Measurements from ENCODE around the gene WNT3A. TPM values are rescaled to one million over a fixed set of nuclear protein-coding genes. Genes with fewer than 3 reads are reported as not detected.

WNT3A gene
- total and polyA plus RNA-seq, 9 of the 15 experiments (the other 6 are each of a cell fraction or from before 2014, with no cell fraction given) = not detected

GRCh38 chr1:228003461-228004330 is 3.1 kb upstream of the WNT3A start:
- Histone ChIP-seq H3K36me3 (ENCODE audit: control insufficient read depth, insufficient read depth, low read length) (no peaks in the 10 kb centered on the region), H3K27me3 (ENCODE audit: control insufficient read depth in 2 of 2, insufficient read depth in 2 of 2, low read length in 2 of 2) (peaks cover 27 to 72% of the 10 kb centered on the region in 2 experiments), H3K27ac (ENCODE audit: extremely low read depth, low read depth, low read length) (no peak overlapping the region), H3K9me3 (replicated peaks; ENCODE audit: control insufficient read depth, insufficient read depth, low read depth, low read length) (no peaks in the 10 kb centered on the region), H3K4me3 (no peak overlapping the region), H3K9ac (ENCODE audit: insufficient read depth in 1 of 2, low read depth in 2 of 2, low read length in 2 of 2) (0 out of 4 replicates have a peak overlapping the region, but pooled peaks of 1 of the 2 experiments have one; percentile 36), H4K20me1 (replicated peaks; ENCODE audit: control insufficient read depth, insufficient read depth, low read length) (0 out of 2 replicates have a peak, but pooled peaks cover 5% of the 10 kb centered on the region), H3K9me1 (ENCODE audit: control insufficient read depth, insufficient read depth, low read length) (no peaks in the 10 kb centered on the region), H3K4me2 (ENCODE audit: insufficient read depth, low read length) (no peak overlapping the region), H3K79me2 (ENCODE audit: control insufficient read depth, insufficient read depth, low read length) (no peaks in the 10 kb centered on the region), H3K4me1 (replicated peaks in 1 of 2; ENCODE audit: control insufficient read depth in 2 of 2, insufficient read depth in 2 of 2, low read length in 2 of 2) (peaks cover 0 to 39% of the 10 kb centered on the region in 2 experiments; a peak in 2 of 5 replicates), H2AFZ (ENCODE audit: low read depth, low read length) (no peak overlapping the region)
- no peak; the same call in 2 of the 3 replicates for ATAC-seq
- in situ Hi-C loops (cut with MboI) = loop anchor here (5.0 kb wide), 1 partner anchor 514 kb away; no protein-coding TSS in a partner anchor
- CTCF ChIA-PET (ENCODE audit: low intra/inter-chr PET ratio) = interaction anchor here (1.1 to 2.2 kb wide), 2 partner anchors 70 to 511 kb away, joined by 4 to 7 read pairs; no protein-coding TSS in a partner anchor
- TF ChIP-seq, protein P1, sequence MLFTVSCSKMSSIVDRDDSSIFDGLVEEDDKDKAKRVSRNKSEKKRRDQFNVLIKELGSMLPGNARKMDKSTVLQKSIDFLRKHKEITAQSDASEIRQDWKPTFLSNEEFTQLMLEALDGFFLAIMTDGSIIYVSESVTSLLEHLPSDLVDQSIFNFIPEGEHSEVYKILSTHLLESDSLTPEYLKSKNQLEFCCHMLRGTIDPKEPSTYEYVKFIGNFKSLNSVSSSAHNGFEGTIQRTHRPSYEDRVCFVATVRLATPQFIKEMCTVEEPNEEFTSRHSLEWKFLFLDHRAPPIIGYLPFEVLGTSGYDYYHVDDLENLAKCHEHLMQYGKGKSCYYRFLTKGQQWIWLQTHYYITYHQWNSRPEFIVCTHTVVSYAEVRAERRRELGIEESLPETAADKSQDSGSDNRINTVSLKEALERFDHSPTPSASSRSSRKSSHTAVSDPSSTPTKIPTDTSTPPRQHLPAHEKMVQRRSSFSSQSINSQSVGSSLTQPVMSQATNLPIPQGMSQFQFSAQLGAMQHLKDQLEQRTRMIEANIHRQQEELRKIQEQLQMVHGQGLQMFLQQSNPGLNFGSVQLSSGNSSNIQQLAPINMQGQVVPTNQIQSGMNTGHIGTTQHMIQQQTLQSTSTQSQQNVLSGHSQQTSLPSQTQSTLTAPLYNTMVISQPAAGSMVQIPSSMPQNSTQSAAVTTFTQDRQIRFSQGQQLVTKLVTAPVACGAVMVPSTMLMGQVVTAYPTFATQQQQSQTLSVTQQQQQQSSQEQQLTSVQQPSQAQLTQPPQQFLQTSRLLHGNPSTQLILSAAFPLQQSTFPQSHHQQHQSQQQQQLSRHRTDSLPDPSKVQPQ (CRISPR knock-in tag; IDR thresholded peaks at IDR 0.05; ENCODE audit: borderline replicate concordance) = no peak
- TF ChIP-seq CSDE1 (IDR thresholded peaks at IDR 0.05) (no peak), HOXB6 (CRISPR knock-in tag; IDR thresholded peaks at IDR 0.05; ENCODE audit: borderline replicate concordance) (no peak), GABPB1 (CRISPR knock-in tag; IDR thresholded peaks at IDR 0.05) (no peak), EZH2 (IDR thresholded peaks at IDR 0.05; ENCODE audit: borderline replicate concordance, low read depth, low read length) (no peak), STAG1 (CRISPR knock-in tag; IDR thresholded peaks at IDR 0.05; ENCODE audit: borderline replicate concordance) (0 out of 2 replicates have a peak, but pooled peaks have one; percentile 25), YBX1 (IDR thresholded peaks at IDR 0.05) (no peak)
- TF ChIP-seq, protein P2, sequence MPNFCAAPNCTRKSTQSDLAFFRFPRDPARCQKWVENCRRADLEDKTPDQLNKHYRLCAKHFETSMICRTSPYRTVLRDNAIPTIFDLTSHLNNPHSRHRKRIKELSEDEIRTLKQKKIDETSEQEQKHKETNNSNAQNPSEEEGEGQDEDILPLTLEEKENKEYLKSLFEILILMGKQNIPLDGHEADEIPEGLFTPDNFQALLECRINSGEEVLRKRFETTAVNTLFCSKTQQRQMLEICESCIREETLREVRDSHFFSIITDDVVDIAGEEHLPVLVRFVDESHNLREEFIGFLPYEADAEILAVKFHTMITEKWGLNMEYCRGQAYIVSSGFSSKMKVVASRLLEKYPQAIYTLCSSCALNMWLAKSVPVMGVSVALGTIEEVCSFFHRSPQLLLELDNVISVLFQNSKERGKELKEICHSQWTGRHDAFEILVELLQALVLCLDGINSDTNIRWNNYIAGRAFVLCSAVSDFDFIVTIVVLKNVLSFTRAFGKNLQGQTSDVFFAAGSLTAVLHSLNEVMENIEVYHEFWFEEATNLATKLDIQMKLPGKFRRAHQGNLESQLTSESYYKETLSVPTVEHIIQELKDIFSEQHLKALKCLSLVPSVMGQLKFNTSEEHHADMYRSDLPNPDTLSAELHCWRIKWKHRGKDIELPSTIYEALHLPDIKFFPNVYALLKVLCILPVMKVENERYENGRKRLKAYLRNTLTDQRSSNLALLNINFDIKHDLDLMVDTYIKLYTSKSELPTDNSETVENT (CRISPR knock-in tag; IDR thresholded peaks at IDR 0.05) = no peak
- BruUV-seq (replicated peaks) = no TSS peak
- peak in 3 of 4 experiments; percentile 17 to 42 (median 41) for DNase-seq (ENCODE audit: extremely low read depth in 1 of 4, low spot score in 3 of 4)
- FAIRE-seq = no peak
- POLR2A ChIA-PET = interaction anchor here (0.6 kb wide), 1 partner anchor 71 kb away, joined by 3 read pairs; no protein-coding TSS in a partner anchor
- intact Hi-C loops (cut with micrococcal nuclease) = loop anchor here (1.0 kb wide), 1 partner anchor 71 kb away; no protein-coding TSS in a partner anchor
- WGBS (ENCODE audit: insufficient coverage, low coverage, missing lambda C conversion rate) = 12% methylated on average over 14 of the region's 14 CpGs
